ENCODE results near the gene PGAM5. TPM values are rescaled to one million over a fixed set of nuclear protein-coding genes. Genes with fewer than 3 reads are reported as not detected.
"Not testable (repeated sequence)": the region's sequence is repeated elsewhere in the genome, so short reads cannot be mapped to it uniquely, and the experiment has no call there.

PGAM5 gene
- total and polyA plus RNA-seq, 7 experiments from 2014 or later, result 15.3 to 51.7 (median 21.4) TPM

DNA sequence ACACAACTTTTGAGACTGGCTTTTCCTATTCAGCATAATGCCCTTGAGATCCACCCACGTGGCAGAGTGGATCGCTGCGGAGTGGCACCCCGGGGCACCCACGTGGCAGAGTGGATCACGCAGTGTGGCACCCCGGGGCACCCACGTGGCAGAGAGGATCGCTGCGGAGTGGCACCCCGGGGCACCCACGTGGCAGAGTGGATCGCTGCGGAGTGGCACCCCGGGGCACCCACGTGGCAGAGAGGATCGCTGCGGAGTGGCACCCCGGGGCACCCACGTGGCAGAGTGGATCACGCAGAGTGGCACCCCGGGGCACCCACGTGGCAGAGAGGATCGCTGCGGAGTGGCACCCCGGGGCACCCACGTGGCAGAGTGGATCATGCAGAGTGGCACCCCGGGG, 48.2 kb downstream of the PGAM5 start:
- ChIA-PET CTCF (interaction anchor here (1.0 kb wide), 1 partner anchor 10 kb away, joined by 3 read pairs; no protein-coding TSS in a partner anchor), POLR2A (interaction anchor here (1.0 kb wide), 1 partner anchor 14 kb away, joined by 3 read pairs; no protein-coding TSS in a partner anchor)
- H3K4me1 ChIP-seq (ENCODE audit: control insufficient read depth in 2 of 2, insufficient read depth in 2 of 2, low read length in 2 of 2), result peaks cover 9 to 13% of the 10 kb centered on the region in 2 donors
- H3K36me3 Mint-ChIP-seq, result peaks cover 0 to 20% (median 13%) of the 10 kb centered on the region in 5 donors
- H3K4me1 Mint-ChIP-seq, result peaks cover 23 to 37% (median 27%) of the 10 kb centered on the region in 7 donors
- H3K9me3 Mint-ChIP-seq; H3K9me3 ChIP-seq (ENCODE audit: control insufficient read depth in 2 of 3, low read length in 3 of 3); H3K4me3 ChIP-seq (ENCODE audit: low read length); H3K4me3 Mint-ChIP-seq; DNase-seq; H3K27ac ChIP-seq (ENCODE audit: low read depth, low read length); H3K27me3 ChIP-seq (ENCODE audit: control insufficient read depth in 2 of 2, insufficient read depth in 2 of 2, low read length in 2 of 2); ATAC-seq; H3K36me3 ChIP-seq (ENCODE audit: control insufficient read depth in 2 of 3, insufficient read depth in 3 of 3, low read length in 3 of 3); intact Hi-C loops (cut with micrococcal nuclease); H3K27ac Mint-ChIP-seq; H3K27me3 Mint-ChIP-seq: not testable (repeated sequence)

DNA sequence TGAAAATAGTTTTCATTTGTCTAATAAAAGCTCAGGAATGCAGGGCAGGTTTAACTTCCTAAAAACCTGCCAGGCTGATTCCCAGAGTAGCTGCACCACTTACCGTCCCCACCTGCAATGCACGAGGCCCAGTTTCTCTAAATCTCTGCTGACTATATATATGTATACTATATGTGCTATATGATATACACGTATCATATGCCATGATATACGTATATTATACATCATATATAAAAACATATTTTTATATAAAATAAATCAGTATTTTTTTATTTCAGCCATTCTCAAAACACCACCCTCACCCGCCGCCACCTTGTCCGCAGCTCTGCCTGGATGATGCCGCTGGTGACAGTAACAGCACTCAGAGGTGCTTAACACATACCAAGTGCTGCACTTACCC, 48.7 kb downstream of the PGAM5 start:
- Histone ChIP-seq H3K36me3 (ENCODE audit: control insufficient read depth in 2 of 3, insufficient read depth in 3 of 3, low read length in 3 of 3) (peaks cover 0 to 6% (median 4%) of the 10 kb centered on the region in 3 experiments), H3K4me1 (ENCODE audit: control insufficient read depth in 2 of 2, insufficient read depth in 2 of 2, low read length in 2 of 2) (peaks cover 9 to 13% of the 10 kb centered on the region in 2 donors), H3K27ac (ENCODE audit: low read depth, low read length) (no peak overlapping the region), H3K9me3 (ENCODE audit: control insufficient read depth in 2 of 3, low read length in 3 of 3) (no peaks in the 10 kb centered on the region), H3K4me3 (ENCODE audit: low read length) (no peak overlapping the region), H3K27me3 (ENCODE audit: control insufficient read depth in 2 of 2, insufficient read depth in 2 of 2, low read length in 2 of 2) (no peaks in the 10 kb centered on the region)
- H3K9me3 Mint-ChIP-seq, result no peaks in the 10 kb centered on the region
- peaks cover 23 to 37% (median 27%) of the 10 kb centered on the region in 7 donors for H3K4me1 Mint-ChIP-seq
- ChIA-PET POLR2A (interaction anchor here (1.0 to 1.3 kb wide), 2 partner anchors 10 to 14 kb away, joined by 3 to 5 read pairs; no protein-coding TSS in a partner anchor), CTCF (interaction anchor here (1.0 kb wide), 1 partner anchor 9 kb away, joined by 3 read pairs; no protein-coding TSS in a partner anchor)
- intact Hi-C loops (cut with micrococcal nuclease), result no loop called here
- no peaks in the 10 kb centered on the region for H3K27me3 Mint-ChIP-seq
- H3K27ac Mint-ChIP-seq, result peak overlapping the region in 2 of 9 donors; percentile 33 to 53
- peaks cover 0 to 17% (median 11%) of the 10 kb centered on the region in 5 donors for H3K36me3 Mint-ChIP-seq
- H3K4me3 Mint-ChIP-seq, result peak overlapping the region in 7 of 10 donors; percentile 29 to 97 (median 51)
- ATAC-seq (no peak), DNase-seq (no peak)

DNA sequence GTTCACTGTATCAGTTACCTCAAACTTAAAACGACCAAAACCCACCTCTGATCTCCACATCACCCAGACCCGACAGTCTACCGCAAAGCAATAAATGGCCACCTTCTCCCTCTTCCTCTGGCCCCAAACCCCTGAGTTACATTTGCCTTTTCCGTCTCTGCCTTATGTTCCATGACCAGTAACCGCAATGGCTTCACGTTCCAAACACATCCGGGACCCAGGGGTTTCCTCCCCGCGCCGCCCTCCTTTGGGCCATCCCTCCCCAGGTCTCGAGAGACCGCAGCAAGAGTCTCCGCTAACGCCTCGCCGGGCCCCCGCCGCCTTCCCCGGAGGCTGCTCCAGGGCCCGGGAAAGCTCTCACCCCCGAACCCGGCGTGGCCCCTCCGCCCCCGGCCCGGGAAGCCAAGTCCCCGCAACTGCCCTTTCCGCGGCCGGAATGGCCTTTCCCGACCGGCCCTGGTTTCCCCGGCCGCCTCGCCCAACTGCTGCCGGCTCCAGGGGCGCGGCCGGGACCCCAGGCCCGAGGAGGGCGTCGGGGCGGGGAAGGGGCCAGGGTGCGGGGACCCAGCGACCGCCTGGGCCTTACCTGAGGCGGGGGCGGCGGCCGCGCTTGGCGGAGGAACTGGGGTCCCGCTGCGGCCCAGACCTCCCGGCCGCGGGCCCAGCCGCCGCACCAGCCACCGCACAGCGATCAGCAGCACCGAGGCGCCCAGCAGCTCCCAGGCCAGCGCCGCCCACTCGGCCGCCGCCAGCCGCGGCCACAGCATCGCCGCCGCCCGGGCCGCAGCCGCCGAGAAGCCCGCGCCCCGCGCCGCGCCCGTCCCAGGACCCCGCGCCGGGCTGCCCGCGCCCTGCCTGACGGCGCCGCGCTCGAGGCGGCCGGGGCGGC, 50.6 kb downstream of the PGAM5 start, which contains the start of gene ANKLE2:
Gene ANKLE2, minus strand, starts transcription at position 801 of the 889 bp plus-strand sequence. Its CDS starts 34 bp downstream, at position 767.
- intact Hi-C loops (cut with micrococcal nuclease), result loop anchor here in 1 of 2 donors (1.0 to 5.0 kb wide), 5 partner anchors 51 to 679 kb away; partner anchors contain the start of genes CHFR, PGAM5, ZNF10 and ZNF84
- Mint-ChIP-seq H3K4me3 (peak within 1 kb of the TSS; percentile 89 to 97 (median 94)), H3K27ac (peak within 1 kb of the TSS; percentile 92 to 97 (median 95)), H3K4me1 (peaks cover 25 to 43% (median 26%) of the 10 kb centered on the region in 7 donors), H3K9me3 (no peaks in the 10 kb centered on the region), H3K27me3 (no peaks in the 10 kb centered on the region), H3K36me3 (peaks cover 0 to 11% (median 6%) of the 10 kb centered on the region in 5 donors)
- Histone ChIP-seq H3K9me3 (ENCODE audit: control insufficient read depth in 2 of 3, low read length in 3 of 3) (no peaks in the 10 kb centered on the region), H3K4me1 (ENCODE audit: control insufficient read depth in 2 of 2, insufficient read depth in 2 of 2, low read length in 2 of 2) (peaks cover 9 to 13% of the 10 kb centered on the region in 2 donors), H3K27me3 (ENCODE audit: control insufficient read depth in 2 of 2, insufficient read depth in 2 of 2, low read length in 2 of 2) (no peaks in the 10 kb centered on the region), H3K27ac (ENCODE audit: low read depth, low read length) (peak within 1 kb of the TSS; percentile 87), H3K4me3 (ENCODE audit: low read length) (peak within 1 kb of the TSS; percentile 88), H3K36me3 (ENCODE audit: control insufficient read depth in 2 of 3, insufficient read depth in 3 of 3, low read length in 3 of 3) (no peaks in the 10 kb centered on the region)
- DNase-seq, result peak; percentile 35 to 77 (median 63)
- ATAC-seq, result peak; percentile 75
- POLR2A ChIA-PET, result interaction anchor here (1.1 to 2.8 kb wide), 4 partner anchors 10 to 106 kb away, joined by 3 to 9 read pairs (median 4); no protein-coding TSS in a partner anchor
- CTCF ChIA-PET, result no interaction called here

DNA sequence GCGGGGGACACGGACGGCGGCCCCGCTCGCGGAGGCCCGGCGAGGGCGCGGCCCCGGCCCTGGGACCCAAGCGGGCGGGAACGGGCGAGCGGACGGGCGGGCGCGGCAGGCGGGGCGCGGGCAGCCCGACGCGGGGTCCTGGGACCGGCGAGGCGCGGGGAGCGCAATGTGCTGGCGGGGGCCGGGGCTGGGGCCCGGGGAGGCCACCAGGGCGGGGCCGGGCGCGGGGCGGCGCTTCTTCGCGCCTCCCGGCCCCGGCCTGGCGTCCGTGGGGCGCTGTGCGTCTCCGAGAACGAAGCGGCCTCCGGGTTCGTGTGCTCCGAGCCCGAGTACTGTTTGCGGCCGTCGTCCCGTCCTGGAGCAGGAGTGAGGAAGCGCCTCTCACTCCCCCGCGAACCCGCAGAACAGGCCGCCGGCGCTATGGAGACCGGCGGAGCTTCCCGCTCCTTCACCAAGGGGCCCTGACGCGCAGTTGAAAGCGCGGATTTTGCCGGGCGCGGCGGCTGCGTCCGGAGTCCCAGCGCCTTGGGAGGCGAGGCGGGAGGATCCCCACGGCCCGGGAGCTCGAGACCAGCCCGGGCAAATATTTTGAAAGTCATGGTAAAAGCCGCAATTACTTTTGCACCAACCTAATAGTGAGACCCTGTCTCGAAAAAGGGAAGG, 51.4 kb downstream of the PGAM5 start:
- peak overlapping the region; percentile 61 to 86 (median 76) for H3K4me3 Mint-ChIP-seq
- H3K27ac Mint-ChIP-seq, result peak overlapping the region; percentile 66 to 91 (median 84)
- intact Hi-C loops (cut with micrococcal nuclease), result loop anchor here (1.0 to 5.0 kb wide), 16 partner anchors 9 to 680 kb away; partner anchors contain the start of genes CHFR (in 2 of the 2), PGAM5 (in 2 of the 2), POLE (in 2 of the 2) and PXMP2 (in 2 of the 2)
- peak overlapping the region; percentile 87 for H3K27ac ChIP-seq (ENCODE audit: low read depth, low read length)
- ChIA-PET CTCF (no interaction called here), POLR2A (interaction anchor here (0.7 to 2.8 kb wide), 6 partner anchors 12 to 143 kb away, joined by 3 to 9 read pairs (median 4); partner anchors contain the start of genes CHFR and GOLGA3)
- H3K9me3 Mint-ChIP-seq, result no peaks in the 10 kb centered on the region
- H3K4me1 ChIP-seq (ENCODE audit: control insufficient read depth in 2 of 2, insufficient read depth in 2 of 2, low read length in 2 of 2), result peaks cover 9 to 13% of the 10 kb centered on the region in 2 donors
- no peaks in the 10 kb centered on the region for H3K36me3 ChIP-seq (ENCODE audit: control insufficient read depth in 2 of 3, insufficient read depth in 3 of 3, low read length in 3 of 3)
- peaks cover 22 to 44% (median 24%) of the 10 kb centered on the region in 7 donors for H3K4me1 Mint-ChIP-seq
- H3K27me3 ChIP-seq (ENCODE audit: control insufficient read depth in 2 of 2, insufficient read depth in 2 of 2, low read length in 2 of 2), result no peaks in the 10 kb centered on the region
- ATAC-seq, result peak; percentile 96
- peaks cover 0 to 8% (median 5%) of the 10 kb centered on the region in 5 donors for H3K36me3 Mint-ChIP-seq
- peak; percentile 77 to 94 (median 87) for DNase-seq
- H3K27me3 Mint-ChIP-seq, result no peaks in the 10 kb centered on the region
- peak overlapping the region; percentile 79 for H3K4me3 ChIP-seq (ENCODE audit: low read length)
- no peaks in the 10 kb centered on the region for H3K9me3 ChIP-seq (ENCODE audit: control insufficient read depth in 2 of 3, low read length in 3 of 3)

DNA sequence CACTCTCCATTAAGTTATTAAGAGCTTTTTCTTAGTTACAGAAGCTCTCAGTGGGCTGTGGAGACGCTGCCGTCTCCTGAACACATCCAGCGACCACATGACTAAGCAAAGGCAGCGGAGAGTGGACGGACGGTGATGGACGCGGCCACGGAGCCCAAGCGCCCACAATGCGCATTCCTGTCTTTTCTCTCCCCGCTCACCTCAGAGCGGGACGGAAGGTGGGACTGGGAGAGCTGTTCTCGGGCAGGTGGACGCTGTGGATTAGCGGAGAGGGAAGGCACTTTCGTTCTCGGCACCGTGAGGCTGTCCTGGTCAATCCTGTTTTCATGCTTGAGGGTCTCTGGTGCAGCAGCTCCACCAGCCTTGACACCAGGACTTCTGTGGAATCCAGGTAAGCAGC, 53.6 kb downstream of the PGAM5 start:
- POLR2A ChIA-PET, result interaction anchor here (0.6 to 1.3 kb wide), 4 partner anchors 10 to 138 kb away, joined by 4 read pairs; no protein-coding TSS in a partner anchor
- H3K36me3 ChIP-seq (ENCODE audit: control insufficient read depth in 2 of 3, insufficient read depth in 3 of 3, low read length in 3 of 3), result no peaks in the 10 kb centered on the region
- H3K27me3 ChIP-seq (ENCODE audit: control insufficient read depth in 2 of 2, insufficient read depth in 2 of 2, low read length in 2 of 2), result no peaks in the 10 kb centered on the region
- CTCF ChIA-PET, result interaction anchor here (0.6 to 1.5 kb wide), 3 partner anchors 140 to 143 kb away, joined by 6 read pairs; no protein-coding TSS in a partner anchor
- H3K4me3 ChIP-seq (ENCODE audit: low read length), result no peak overlapping the region
- H3K27me3 Mint-ChIP-seq, result no peaks in the 10 kb centered on the region
- peak overlapping the region in 1 of 10 donors; percentile 6 for H3K4me3 Mint-ChIP-seq
- intact Hi-C loops (cut with micrococcal nuclease), result loop anchor here in 1 of 2 donors (5.0 kb wide), 3 partner anchors 123 to 682 kb away; partner anchors contain the start of genes CHFR, ZNF10 and ZNF891
- H3K27ac Mint-ChIP-seq, result no peak overlapping the region
- H3K4me1 ChIP-seq (ENCODE audit: control insufficient read depth in 2 of 2, insufficient read depth in 2 of 2, low read length in 2 of 2), result peaks cover 9 to 28% of the 10 kb centered on the region in 2 donors
- no peak for ATAC-seq
- DNase-seq, result no peak
- H3K27ac ChIP-seq (ENCODE audit: low read depth, low read length), result no peak overlapping the region
- H3K36me3 Mint-ChIP-seq, result peaks cover 0 to 10% (median 7%) of the 10 kb centered on the region in 5 donors
- H3K9me3 ChIP-seq (ENCODE audit: control insufficient read depth in 2 of 3, low read length in 3 of 3), result no peaks in the 10 kb centered on the region
- peaks cover 29 to 60% (median 39%) of the 10 kb centered on the region in 7 donors for H3K4me1 Mint-ChIP-seq
- H3K9me3 Mint-ChIP-seq, result peaks cover 0 to 2% (median 0%) of the 10 kb centered on the region in 11 donors
